ENCODE results near the gene OR2V1.
"Not testable (repeated sequence)": the region's sequence is repeated elsewhere in the genome, so short reads cannot be mapped to it uniquely, and the experiment has no call there.

The OR2V1 gene

DNA sequence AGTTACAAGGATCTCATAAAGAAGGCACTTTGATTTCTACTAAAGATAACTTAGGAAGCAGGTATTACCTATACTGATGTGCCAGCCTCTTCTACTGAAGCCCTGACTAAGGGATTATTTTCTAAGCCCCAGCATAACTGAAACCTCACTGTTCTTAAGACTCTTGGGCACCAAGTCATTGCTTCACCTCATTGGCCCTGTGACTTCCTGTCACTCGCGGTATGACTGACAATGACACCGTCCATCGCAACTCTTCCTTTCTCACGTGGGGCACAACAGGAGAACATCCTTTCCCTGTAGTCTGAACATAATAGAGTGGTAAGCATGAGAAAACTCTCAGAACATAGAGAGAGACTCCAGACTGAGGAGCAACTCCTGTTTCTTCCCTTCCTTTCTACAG is 22.8 kb upstream of the OR2V1 start:
- TF ChIP-seq, protein P1, sequence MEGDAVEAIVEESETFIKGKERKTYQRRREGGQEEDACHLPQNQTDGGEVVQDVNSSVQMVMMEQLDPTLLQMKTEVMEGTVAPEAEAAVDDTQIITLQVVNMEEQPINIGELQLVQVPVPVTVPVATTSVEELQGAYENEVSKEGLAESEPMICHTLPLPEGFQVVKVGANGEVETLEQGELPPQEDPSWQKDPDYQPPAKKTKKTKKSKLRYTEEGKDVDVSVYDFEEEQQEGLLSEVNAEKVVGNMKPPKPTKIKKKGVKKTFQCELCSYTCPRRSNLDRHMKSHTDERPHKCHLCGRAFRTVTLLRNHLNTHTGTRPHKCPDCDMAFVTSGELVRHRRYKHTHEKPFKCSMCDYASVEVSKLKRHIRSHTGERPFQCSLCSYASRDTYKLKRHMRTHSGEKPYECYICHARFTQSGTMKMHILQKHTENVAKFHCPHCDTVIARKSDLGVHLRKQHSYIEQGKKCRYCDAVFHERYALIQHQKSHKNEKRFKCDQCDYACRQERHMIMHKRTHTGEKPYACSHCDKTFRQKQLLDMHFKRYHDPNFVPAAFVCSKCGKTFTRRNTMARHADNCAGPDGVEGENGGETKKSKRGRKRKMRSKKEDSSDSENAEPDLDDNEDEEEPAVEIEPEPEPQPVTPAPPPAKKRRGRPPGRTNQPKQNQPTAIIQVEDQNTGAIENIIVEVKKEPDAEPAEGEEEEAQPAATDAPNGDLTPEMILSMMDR (IDR thresholded peaks at IDR 0.05; ENCODE audit: insufficient read depth, missing control alignments), result no peak
- FAIRE-seq (no peak), DNase-seq (ENCODE audit: insufficient read length, low spot score) (no peak)

- TF ChIP-seq, protein P1 (IDR thresholded peaks at IDR 0.05; ENCODE audit: insufficient read depth, missing control alignments), result no peak
- FAIRE-seq (no peak), DNase-seq (ENCODE audit: insufficient read length, low spot score) (no peak)
Observed at GRCh38 chr5:181152406-181152805, 21.4 kb upstream of the OR2V1 start.

- FAIRE-seq (no peak), DNase-seq (ENCODE audit: insufficient read length, low spot score) (no peak)
- TF ChIP-seq, protein P1 (IDR thresholded peaks at IDR 0.05; ENCODE audit: insufficient read depth, missing control alignments), result peak; percentile 31
Observed at GRCh38 chr5:181151146-181151545, 20.2 kb upstream of the OR2V1 start.

- TF ChIP-seq, protein P1 (IDR thresholded peaks at IDR 0.05; ENCODE audit: insufficient read depth, missing control alignments), result no peak
- DNase-seq (ENCODE audit: insufficient read length, low spot score) (no peak), FAIRE-seq (no peak)
Observed at GRCh38 chr5:181149806-181150733, 19.1 kb upstream of the OR2V1 start.

DNA sequence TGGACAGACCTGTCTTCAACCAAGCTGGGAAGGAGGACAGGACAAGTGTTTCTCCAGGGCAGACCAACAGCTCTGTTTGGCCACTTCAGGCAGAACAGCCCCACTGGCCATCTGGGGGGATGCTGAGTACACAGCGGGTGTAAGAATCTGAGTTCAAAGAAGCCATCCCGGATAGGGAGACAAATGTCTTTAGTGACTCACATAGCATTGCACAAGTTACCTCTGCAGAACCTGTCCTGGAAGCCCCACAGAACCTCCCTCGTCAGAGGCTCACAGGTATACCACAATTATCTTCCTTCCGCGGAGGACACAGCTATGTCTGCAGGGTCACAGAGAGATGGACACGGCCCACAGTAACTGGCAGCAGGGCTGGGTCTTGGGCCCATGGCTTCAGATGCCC is 18.4 kb upstream of the OR2V1 start:
- no peak for DNase-seq (ENCODE audit: insufficient read length, low spot score)
- FAIRE-seq, result no peak
- TF ChIP-seq, protein P1 (IDR thresholded peaks at IDR 0.05; ENCODE audit: insufficient read depth, missing control alignments), result no peak

DNA sequence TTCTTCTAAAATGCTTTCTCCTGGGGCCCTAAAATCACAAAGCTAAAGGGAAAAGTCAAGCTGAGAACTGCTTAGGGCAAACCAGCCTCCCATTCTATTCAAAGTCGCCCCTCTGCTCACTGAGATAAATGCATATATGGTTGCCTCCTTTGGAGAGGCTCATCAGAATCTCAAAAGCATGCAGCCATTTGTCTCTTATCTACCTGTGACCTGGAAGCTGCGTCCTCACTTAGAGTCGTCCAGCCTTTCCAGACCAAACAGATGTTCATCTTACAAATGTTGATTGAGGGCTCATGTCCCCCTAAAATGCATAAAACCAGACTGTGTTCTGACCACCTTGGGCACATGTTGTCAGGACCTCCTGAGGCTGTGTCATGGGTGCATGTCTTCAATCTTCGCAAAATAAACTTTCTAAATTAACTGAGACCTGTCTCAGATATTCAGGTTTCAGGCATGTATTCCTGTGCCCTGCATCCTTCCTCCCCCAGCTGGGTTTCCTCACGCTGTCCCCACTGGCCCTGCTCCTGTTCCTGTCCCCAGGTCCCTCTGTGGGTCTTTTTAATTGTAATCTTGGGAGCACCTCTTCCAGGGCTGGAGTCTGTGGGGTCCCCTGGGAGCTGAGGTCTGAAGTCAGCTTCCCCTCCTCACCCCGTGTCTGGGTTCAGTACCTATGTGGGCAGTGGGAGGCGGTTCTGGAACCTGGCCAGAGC is 16.1 kb upstream of the OR2V1 start, which contains the start of gene OR2V2:
Gene OR2V2, plus strand, starts transcription at position 660 of the 710 bp plus-strand sequence. CDS start 7,357 bp downstream, outside the sequence.
- not testable (repeated sequence) for DNase-seq (ENCODE audit: insufficient read length, low spot score); FAIRE-seq

GRCh38 chr5:181145133-181145532 is 14.2 kb upstream of the OR2V1 start:
- DNase-seq (ENCODE audit: insufficient read length, low spot score) (no peak), FAIRE-seq (no peak)
- TF ChIP-seq, protein P1 (IDR thresholded peaks at IDR 0.05; ENCODE audit: insufficient read depth, missing control alignments), result no peak

Data from D721Med (cell line).